T-cell (primary cell): Measurements from ENCODE around the gene SPRYD3. TPM values are rescaled to one million over a fixed set of nuclear protein-coding genes. Genes with fewer than 3 reads are reported as not detected.

Experiments used
- ATAC-seq, 4 experiments: fragments of 200-7000 bp in 3 of 4; fragments of 150-1000 bp in 1 of 4; cut with Tn5 transposase; replicated peaks in 1 of 4; 1 replicate in 3 of 4; 2 replicates in 1 of 4; pipeline ENCODE4 v1.10.0; 2021; ENCODE audit warnings: moderate library complexity in 3 of 4, mild to moderate bottlenecking in 2 of 4, moderate number of reproducible peaks in 1 of 4
- CTCF ChIA-PET, 2 donors: fragments of 300-600 bp; sonication (Branson Sonifier 250); formaldehyde crosslinking; loops; one replicate each; lab custom pipeline; 2022; ENCODE audit warnings: antibody characterized with exemption in 2 of 2; lab: Charles Lee
- POLR2A ChIA-PET, 2 donors: fragments of 300-600 bp; sonication (Branson Sonifier 250); formaldehyde crosslinking; loops; one replicate each; lab custom pipeline; 2022; ENCODE audit warnings: antibody characterized with exemption in 2 of 2; lab: Charles Lee
- DNase-seq, 35 experiments: peaks; one replicate each; pipeline versions ENCODE4 v3.0.0 to v3.0.0-alpha.2; 2013 to 2023
- H3K27ac ChIP-seq: one replicate; pipeline ENCODE4 v1.5.1; 2013; ENCODE audit warnings: low read length
- H3K27me3 ChIP-seq, 2 experiments: replicated peaks in 1 of 2; 1 replicate in 1 of 2; 2 replicates in 1 of 2; pipeline versions ENCODE4 v1.6.1 to v1.7.0; 2013; ENCODE audit warnings: low read length in 1 of 2, mixed read lengths in 1 of 2; ENCODE audit not compliant: control insufficient read depth in 2 of 2, insufficient read depth in 2 of 2; ENCODE audit errors: extremely low read depth in 1 of 2
- H3K36me3 ChIP-seq, 2 donors: 1 replicate in 1 of 2; 2 replicates in 1 of 2; pipeline versions ENCODE4 v1.6.1 to v1.7.0; 2013; ENCODE audit warnings: low read length in 1 of 2; ENCODE audit not compliant: control insufficient read depth in 2 of 2, insufficient read depth in 1 of 2; ENCODE audit errors: extremely low read depth in 1 of 2
- H3K4me1 ChIP-seq, 2 experiments: 1 replicate in 1 of 2; 2 replicates in 1 of 2; pipeline versions ENCODE4 v1.6.1 to v1.7.0; 2013; ENCODE audit warnings: low read length in 2 of 2, mixed read lengths in 1 of 2; ENCODE audit not compliant: insufficient read depth in 2 of 2, control insufficient read depth in 1 of 2; ENCODE audit errors: extremely low read depth in 1 of 2
- H3K4me3 ChIP-seq, 2 donors: 1 replicate in 1 of 2; 2 replicates in 1 of 2; pipeline versions ENCODE4 v1.5.1 to v1.7.0; 2013; ENCODE audit warnings: mild to moderate bottlenecking in 2 of 2, low read length in 1 of 2, moderate library complexity in 1 of 2; ENCODE audit not compliant: control insufficient read depth in 1 of 2; ENCODE audit errors: extremely low read depth in 1 of 2
- H3K9me3 ChIP-seq: 2 replicates; pipeline ENCODE4 v1.7.0; 2013
- H3K27ac Mint-ChIP-seq, 2 donors: one replicate each; pipeline ENCODE4 v1.8.0; 2020 to 2021; ENCODE audit warnings: mild to moderate bottlenecking in 2 of 2, mixed read lengths in 2 of 2
- H3K27me3 Mint-ChIP-seq, 2 donors: one replicate each; pipeline ENCODE4 v1.8.0; 2021 to 2022; ENCODE audit warnings: mixed read lengths in 2 of 2
- H3K36me3 Mint-ChIP-seq: one replicate; pipeline ENCODE4 v1.8.0; 2021; ENCODE audit warnings: mixed read lengths
- H3K4me1 Mint-ChIP-seq, 3 donors: one replicate each; pipeline ENCODE4 v1.8.0; 2020 to 2022; ENCODE audit warnings: mixed read lengths in 3 of 3, mild to moderate bottlenecking in 1 of 3
- H3K4me3 Mint-ChIP-seq, 3 donors: one replicate each; pipeline ENCODE4 v1.8.0; 2020 to 2022; ENCODE audit warnings: mild to moderate bottlenecking in 3 of 3, mixed read lengths in 3 of 3, moderate library complexity in 3 of 3
- H3K9me3 Mint-ChIP-seq, 3 donors: one replicate each; pipeline ENCODE4 v1.8.0; 2020 to 2022; ENCODE audit warnings: mixed read lengths in 3 of 3
- WGBS: methylation state at CpG from one replicate; pipeline ENCODE4 v1.1.5; 2013; ENCODE audit warnings: missing lambda C conversion rate; ENCODE audit not compliant: insufficient coverage; 5-methylcytosine and 5-hydroxymethylcytosine counted together
- total RNA-seq, 35 experiments: library from RNA in 6 of 35; stranded (reverse) in 6 of 35; fragments of 120-200 nt in 1 of 35; gene quantifications; one replicate each; pipeline versions ENCODE4 v1.2.1 to v1.2.4 and lab custom pipeline; 2013 to 2026

The SPRYD3 gene
- total RNA-seq, 5 donors from 2014 or later (not counting 1 experiment from before 2014, with no cell fraction given), result 29.3 to 65.0 (median 58.2) TPM

DNA sequence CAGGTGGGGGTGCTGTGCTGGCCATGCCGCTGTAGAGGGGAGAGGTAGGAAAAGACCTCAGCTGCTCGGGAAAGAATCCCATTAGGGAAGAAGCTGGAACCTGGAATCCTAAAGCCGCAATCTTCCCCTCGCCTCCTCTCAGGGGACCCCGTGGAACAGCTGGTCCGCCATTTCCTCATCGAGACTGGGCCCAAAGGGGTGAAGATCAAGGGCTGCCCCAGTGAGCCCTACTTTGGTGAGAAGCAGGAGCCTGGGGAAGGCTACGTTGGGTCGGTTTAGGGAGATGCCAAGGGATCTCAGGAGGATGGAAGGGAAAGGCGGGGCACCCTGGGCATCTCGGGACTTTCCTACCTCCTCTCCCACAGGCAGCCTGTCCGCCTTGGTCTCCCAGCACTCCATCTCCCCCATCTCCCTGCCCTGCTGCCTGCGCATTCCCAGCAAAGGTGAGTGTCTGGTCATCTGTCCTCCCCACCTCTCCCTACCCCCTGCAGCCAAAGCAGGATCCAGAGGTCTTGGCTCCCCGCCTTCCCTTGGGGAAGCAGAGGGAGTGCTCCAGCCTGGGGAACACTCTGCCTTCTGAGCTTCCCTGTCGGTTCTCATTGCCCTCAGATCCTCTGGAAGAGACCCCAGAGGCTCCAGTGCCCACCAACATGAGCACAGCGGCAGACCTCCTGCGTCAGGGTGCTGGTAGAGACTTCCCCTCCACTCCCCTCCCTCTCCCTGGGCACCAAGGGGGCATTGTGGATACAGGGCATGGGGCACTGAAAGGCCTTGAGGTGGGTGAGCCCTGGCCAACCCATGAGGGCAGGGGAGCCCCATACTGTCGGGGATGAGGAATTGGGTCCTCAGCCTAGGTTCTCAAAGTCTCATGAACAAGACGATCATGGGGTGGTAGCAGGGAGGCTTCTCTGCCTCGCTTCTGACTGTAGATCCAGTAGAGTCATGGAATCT is 16.9 kb downstream of the SPRYD3 start:
- peaks cover 0 to 31% of the 10 kb centered on the region in 2 donors for H3K36me3 ChIP-seq
- peaks cover 23% of the 10 kb centered on the region for H3K36me3 Mint-ChIP-seq
- WGBS, result 83% methylated on average over 12 of the region's 20 CpGs
- no peak overlapping the region for H3K4me3 Mint-ChIP-seq
- POLR2A ChIA-PET, result no interaction called here
- H3K9me3 Mint-ChIP-seq, result no peaks in the 10 kb centered on the region
- no peak for ATAC-seq
- H3K27me3 Mint-ChIP-seq, result peaks cover 0 to 2% of the 10 kb centered on the region in 2 donors
- peaks cover 6 to 8% (median 7%) of the 10 kb centered on the region in 3 donors for H3K4me1 Mint-ChIP-seq
- DNase-seq, result no peak
- H3K27ac ChIP-seq, result no peak overlapping the region
- CTCF ChIA-PET, result interaction anchor here in 1 of 2 donors (0.6 to 0.8 kb wide), 3 partner anchors 37 to 40 kb away, joined by 3 to 8 read pairs (median 4); no protein-coding TSS in a partner anchor
- no peaks in the 10 kb centered on the region for H3K9me3 ChIP-seq
- H3K27ac Mint-ChIP-seq, result no peak overlapping the region
- H3K4me1 ChIP-seq, result peaks cover 0 to 5% of the 10 kb centered on the region in 2 experiments
- H3K4me3 ChIP-seq, result no peak overlapping the region
- peaks cover 0 to 31% of the 10 kb centered on the region in 2 experiments for H3K27me3 ChIP-seq

DNA sequence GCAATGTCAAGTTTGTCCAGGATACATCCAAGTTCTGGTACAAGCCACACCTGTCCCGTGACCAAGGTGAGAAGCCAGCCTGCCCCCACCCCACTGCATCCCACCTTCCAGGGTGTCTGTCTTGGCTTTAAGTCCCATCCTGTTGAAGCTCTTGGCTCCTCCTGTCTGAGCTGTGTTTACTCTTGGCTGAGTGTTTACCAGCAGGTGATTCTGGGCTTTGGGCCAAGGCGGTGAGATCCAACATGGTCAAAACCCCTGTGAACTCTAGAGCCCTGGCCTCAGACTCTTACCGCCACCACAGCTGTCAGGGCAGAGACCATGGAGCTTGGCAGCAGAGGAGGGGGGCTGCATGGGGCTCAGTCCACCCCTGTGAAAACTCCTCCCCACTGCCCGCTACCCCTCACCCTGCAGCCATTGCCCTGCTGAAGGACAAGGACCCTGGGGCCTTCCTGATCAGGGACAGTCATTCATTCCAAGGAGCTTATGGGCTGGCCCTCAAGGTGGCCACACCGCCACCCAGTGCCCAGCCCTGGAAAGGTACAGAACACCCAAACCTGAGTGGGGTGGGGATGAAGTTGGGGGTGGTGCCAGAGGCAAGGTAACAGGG is 17.7 kb downstream of the SPRYD3 start:
- H3K27me3 ChIP-seq, result peaks cover 0 to 31% of the 10 kb centered on the region in 2 experiments
- H3K4me1 ChIP-seq, result peaks cover 0 to 5% of the 10 kb centered on the region in 2 experiments
- ChIA-PET POLR2A (interaction anchor here in 1 of 2 donors (0.6 kb wide), 1 partner anchor 1527 kb away, joined by 3 read pairs; the partner anchor contains the start of gene PPP1R1A), CTCF (interaction anchor here in 1 of 2 donors (0.6 to 0.9 kb wide), 3 partner anchors 14 to 40 kb away, joined by 3 to 8 read pairs (median 3); no protein-coding TSS in a partner anchor)
- WGBS, result 81% methylated on average over 2 of the region's 5 CpGs
- Mint-ChIP-seq H3K27ac (peak overlapping the region in 1 of 2 donors; percentile 16), H3K4me3 (no peak overlapping the region), H3K27me3 (peaks cover 0 to 2% of the 10 kb centered on the region in 2 donors), H3K36me3 (peaks cover 21% of the 10 kb centered on the region), H3K9me3 (no peaks in the 10 kb centered on the region), H3K4me1 (peaks cover 6 to 8% (median 7%) of the 10 kb centered on the region in 3 donors)
- peaks cover 0 to 31% of the 10 kb centered on the region in 2 donors for H3K36me3 ChIP-seq
- DNase-seq (no peak), ATAC-seq (peak in 2 of 4 experiments; percentile 27 to 40)
- no peak overlapping the region for H3K4me3 ChIP-seq
- H3K9me3 ChIP-seq, result no peaks in the 10 kb centered on the region
- H3K27ac ChIP-seq, result no peak overlapping the region

- POLR2A ChIA-PET, result interaction anchor here in 1 of 2 donors (0.6 kb wide), 1 partner anchor 1528 kb away, joined by 3 read pairs; the partner anchor contains the start of gene PPP1R1A
- Histone ChIP-seq H3K27ac (no peak overlapping the region), H3K4me1 (peaks cover 0 to under 1% of the 10 kb centered on the region in 2 experiments), H3K4me3 (no peak overlapping the region), H3K27me3 (peaks cover 0 to 31% of the 10 kb centered on the region in 2 experiments), H3K36me3 (peaks cover 0 to 23% of the 10 kb centered on the region in 2 donors), H3K9me3 (no peaks in the 10 kb centered on the region)
- no peak overlapping the region for H3K27ac Mint-ChIP-seq
- ATAC-seq (no peak), DNase-seq (no peak)
- CTCF ChIA-PET, result interaction anchor here in 1 of 2 donors (0.9 kb wide), 1 partner anchor 13 kb away, joined by 3 read pairs; no protein-coding TSS in a partner anchor
- no peaks in the 10 kb centered on the region for H3K9me3 Mint-ChIP-seq
- no peak overlapping the region for H3K4me3 Mint-ChIP-seq
- peaks cover under 1 to 4% (median under 1%) of the 10 kb centered on the region in 3 donors for H3K4me1 Mint-ChIP-seq
- H3K36me3 Mint-ChIP-seq, result peaks cover 14% of the 10 kb centered on the region
- 65% methylated on average over 15 of the region's 18 CpGs for WGBS
- peaks cover 0 to 2% of the 10 kb centered on the region in 2 donors for H3K27me3 Mint-ChIP-seq
Observed at GRCh38 chr12:53060721-53061276, 18.4 kb downstream of the SPRYD3 start.

- no peaks in the 10 kb centered on the region for H3K9me3 Mint-ChIP-seq
- Histone ChIP-seq H3K27me3 (peaks cover 0 to 31% of the 10 kb centered on the region in 2 experiments), H3K4me1 (no peaks in the 10 kb centered on the region), H3K9me3 (no peaks in the 10 kb centered on the region), H3K27ac (no peak overlapping the region), H3K36me3 (peaks cover 0 to 17% of the 10 kb centered on the region in 2 donors), H3K4me3 (no peak overlapping the region)
- ChIA-PET CTCF (no interaction called here), POLR2A (interaction anchor here in 1 of 2 donors (0.6 kb wide), 1 partner anchor 119 kb away, joined by 5 read pairs; no protein-coding TSS in a partner anchor)
- WGBS, result 94% methylated on average over 10 of the region's 17 CpGs
- H3K4me1 Mint-ChIP-seq, result peaks cover 0 to 3% (median 0%) of the 10 kb centered on the region in 3 donors
- ATAC-seq, result no peak
- H3K36me3 Mint-ChIP-seq, result peaks cover 12% of the 10 kb centered on the region
- no peak overlapping the region for H3K4me3 Mint-ChIP-seq
- no peak for DNase-seq
- no peak overlapping the region for H3K27ac Mint-ChIP-seq
- H3K27me3 Mint-ChIP-seq, result peaks cover 0 to 2% of the 10 kb centered on the region in 2 donors
Observed at GRCh38 chr12:53060064-53060720, 19.0 kb downstream of the SPRYD3 start.

DNA sequence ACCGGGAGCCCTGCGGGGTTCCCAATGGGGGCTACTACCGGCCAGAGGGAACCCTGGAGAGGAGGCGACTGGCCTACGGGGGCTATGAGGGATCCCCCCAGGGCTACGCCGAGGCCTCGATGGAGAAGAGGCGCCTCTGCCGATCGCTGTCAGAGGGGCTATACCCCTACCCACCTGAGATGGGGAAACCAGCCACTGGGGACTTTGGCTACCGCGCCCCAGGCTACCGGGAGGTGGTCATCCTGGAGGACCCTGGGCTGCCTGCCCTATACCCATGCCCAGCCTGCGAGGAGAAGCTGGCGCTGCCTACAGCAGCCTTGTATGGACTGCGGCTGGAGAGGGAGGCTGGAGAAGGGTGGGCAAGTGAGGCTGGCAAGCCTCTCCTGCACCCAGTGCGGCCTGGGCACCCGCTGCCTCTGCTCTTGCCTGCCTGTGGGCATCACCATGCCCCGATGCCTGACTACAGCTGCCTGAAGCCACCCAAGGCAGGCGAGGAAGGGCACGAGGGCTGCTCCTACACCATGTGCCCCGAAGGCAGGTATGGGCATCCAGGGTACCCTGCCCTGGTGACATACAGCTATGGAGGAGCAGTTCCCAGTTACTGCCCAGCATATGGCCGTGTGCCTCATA is 19.6 kb downstream of the SPRYD3 start:
- H3K27ac ChIP-seq, result no peak overlapping the region

More for the DNA sequence above, 19.6 kb downstream of the SPRYD3 start:
- Mint-ChIP-seq H3K4me3 (no peak overlapping the region), H3K36me3 (peaks cover 6% of the 10 kb centered on the region), H3K9me3 (no peaks in the 10 kb centered on the region), H3K27me3 (peaks cover 0 to 2% of the 10 kb centered on the region in 2 donors), H3K4me1 (peaks cover 0 to 5% (median 0%) of the 10 kb centered on the region in 3 donors), H3K27ac (no peak overlapping the region)
- Histone ChIP-seq H3K4me3 (no peak overlapping the region), H3K4me1 (peaks cover 0 to 3% of the 10 kb centered on the region in 2 experiments), H3K9me3 (no peaks in the 10 kb centered on the region), H3K27me3 (peaks cover 0 to 31% of the 10 kb centered on the region in 2 experiments), H3K36me3 (peaks cover 0 to 11% of the 10 kb centered on the region in 2 donors)
- WGBS, result 84% methylated on average over 24 of the region's 24 CpGs
- no peak for ATAC-seq
- no peak for DNase-seq
- POLR2A ChIA-PET, result interaction anchor here in 1 of 2 donors (0.6 kb wide), 1 partner anchor 118 kb away, joined by 5 read pairs; no protein-coding TSS in a partner anchor
- CTCF ChIA-PET, result no interaction called here
